Nasal cavity respiratory epithelium epithelial cell of viscerocranial mucosa (primary cell): Measurements from ENCODE around the gene OR51E2. TPM values are rescaled to one million over a fixed set of nuclear protein-coding genes. Genes with fewer than 3 reads are reported as not detected.

Experiments used
- total RNA-seq: library from RNA; depleted of rRNA; stranded (reverse); fragments of >200 nt; gene quantifications from 2 replicates; pipeline ENCODE4 v1.2.3, GENCODE V29; 2014

Gene OR51E2
- not detected in 2 replicates for total RNA-seq

GRCh38 chr11:4697585-4697984, at the start of gene OR51E2:
Gene OR51E2, minus strand, starts transcription at chr11:4697853. Its CDS starts 15,142 bp downstream, at chr11:4682711.

GRCh38 chr11:4704054-4704789, 6.6 kb upstream of the OR51E2 start, which contains the start of gene MMP26:
Gene MMP26, plus strand, starts transcription at chr11:4704784.

GRCh38 chr11:4643682-4644081, 54.0 kb downstream of the OR51E2 start, which contains the start of gene OR51E1:
Gene OR51E1, plus strand, starts transcription at chr11:4643982. Its CDS starts 8,545 bp downstream, at chr11:4652527.

DNA sequence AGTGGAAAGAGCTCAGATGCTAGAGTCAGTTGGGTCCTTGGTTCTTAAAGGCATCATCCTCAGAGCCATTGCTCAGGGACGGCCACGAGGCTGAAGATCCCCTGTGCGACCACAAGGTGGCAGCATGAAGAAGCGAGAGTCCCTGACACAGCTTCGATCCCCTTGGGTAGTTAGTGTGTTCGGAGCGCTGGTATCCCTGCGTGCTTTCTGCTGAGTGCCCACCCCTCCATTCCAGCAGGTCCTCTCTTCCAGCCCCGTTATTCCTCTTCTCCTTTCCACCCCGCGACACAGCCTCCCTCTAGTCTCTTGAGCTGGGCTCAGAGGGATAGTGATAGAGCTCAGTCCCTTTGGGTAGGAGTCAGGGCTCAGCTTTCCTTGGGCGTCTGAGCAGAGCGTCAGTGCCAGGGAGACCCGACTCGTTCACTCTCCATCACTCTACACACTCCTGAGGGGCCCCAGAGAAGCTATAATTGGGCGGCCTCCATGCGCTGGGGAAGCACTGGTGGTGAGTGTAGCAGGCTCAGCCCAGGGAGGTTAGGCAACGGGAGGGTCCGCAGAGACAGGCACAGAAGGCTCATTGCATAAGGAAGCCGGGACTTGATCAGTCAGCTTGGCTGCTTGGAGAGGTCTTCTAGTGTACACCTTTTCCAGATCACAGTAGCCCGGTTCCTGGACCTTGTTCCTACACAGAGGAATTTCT, 60.5 kb downstream of the OR51E2 start, which contains the start of gene OR51D1:
OR51D1 (plus strand) TSS at position 516 of the 700 bp plus-strand sequence. CDS start 2,314 bp downstream, outside the sequence.

Other genes with a start within 250 kb of the OR51E2 start
- not detected in 2 replicates for gene OR52K2, start 248.6 kb downstream of the OR51E2 start, total RNA-seq
- gene OR52K1, start 215.2 kb downstream of the OR51E2 start, total RNA-seq, result not detected in 2 replicates
- not detected in 2 replicates for gene OR52M1, start 152.7 kb downstream of the OR51E2 start, total RNA-seq
- not detected in 2 replicates for gene OR52I2, start 116.1 kb downstream of the OR51E2 start, total RNA-seq
- gene OR52I1, start 103.8 kb downstream of the OR51E2 start, total RNA-seq, result not detected in 2 replicates
- gene TRIM68, start 89.6 kb downstream of the OR51E2 start, total RNA-seq, result 6.2 and 14.0 TPM in 2 replicates
- gene OR51D1, start 60.4 kb downstream of the OR51E2 start, total RNA-seq, result not detected in 2 replicates
- gene OR51E1, start 53.9 kb downstream of the OR51E2 start, total RNA-seq, result not detected in 2 replicates
- gene MMP26, start 6.9 kb upstream of the OR51E2 start, total RNA-seq, result not detected in 2 replicates
- not detected in 2 replicates for gene OR51F1, start 72.1 kb upstream of the OR51E2 start, total RNA-seq
- not detected in 2 replicates for gene OR52R1, start 106.5 kb upstream of the OR51E2 start, total RNA-seq
- gene OR51F2, start 123.5 kb upstream of the OR51E2 start, total RNA-seq, result not detected in 2 replicates
- not detected in 2 replicates for gene OR51S1, start 151.4 kb upstream of the OR51E2 start, total RNA-seq
- gene OR51T1, start 184.0 kb upstream of the OR51E2 start, total RNA-seq, result not detected in 2 replicates
- gene OR51A7, start 205.9 kb upstream of the OR51E2 start, total RNA-seq, result not detected in 2 replicates
- not detected in 2 replicates for gene OR51G2, start 221.5 kb upstream of the OR51E2 start, total RNA-seq
- not detected in 2 replicates for gene OR51G1, start 226.5 kb upstream of the OR51E2 start, total RNA-seq
- gene OR51A4, start 249.8 kb upstream of the OR51E2 start, total RNA-seq, result not detected in 2 replicates